Natural killer cell (primary cell): ENCODE data around the gene AGPAT3. TPM values are rescaled to one million over a fixed set of nuclear protein-coding genes. Genes with fewer than 3 reads are reported as not detected.
"Not testable (repeated sequence)": the region's sequence is repeated elsewhere in the genome, so short reads cannot be mapped to it uniquely, and the experiment has no call there.

Experiments used
- ATAC-seq, 3 donors: fragments of 150-1000 bp in 2 of 3; fragments of 200-7000 bp in 1 of 3; cut with Tn5 transposase; 1 replicate in 1 of 3; 2 replicates in 2 of 3; pipeline ENCODE4 v1.10.0; 2021; ENCODE audit warnings: mild to moderate bottlenecking in 2 of 3, moderate library complexity in 2 of 3
- DNase-seq, 2 donors: peaks; one replicate each; pipeline versions ENCODE4 v3.0.0 to v3.0.0-alpha.2; 2013 to 2021; ENCODE audit warnings: mixed read lengths in 1 of 2
- H3K27ac ChIP-seq: one replicate; pipeline ENCODE4 v1.5.1; 2013; ENCODE audit warnings: mild to moderate bottlenecking, low read length
- H3K27me3 ChIP-seq: one replicate; pipeline ENCODE4 v1.6.1; 2013; ENCODE audit warnings: low read length; ENCODE audit not compliant: control insufficient read depth, insufficient read depth
- H3K36me3 ChIP-seq: one replicate; pipeline ENCODE4 v1.6.1; 2013; ENCODE audit warnings: low read length; ENCODE audit not compliant: control insufficient read depth, insufficient read depth
- H3K4me1 ChIP-seq: one replicate; pipeline ENCODE4 v1.6.1; 2013; ENCODE audit warnings: low read length; ENCODE audit not compliant: control insufficient read depth, insufficient read depth
- H3K4me3 ChIP-seq: one replicate; pipeline ENCODE4 v1.5.1; 2013; ENCODE audit warnings: low read length
- H3K9me3 ChIP-seq: one replicate; pipeline ENCODE4 v1.6.1; 2013; ENCODE audit warnings: low read length; ENCODE audit not compliant: control insufficient read depth, insufficient read depth
- H3K27ac Mint-ChIP-seq, 2 donors: one replicate each; pipeline ENCODE4 v1.8.0; 2022; ENCODE audit warnings: mild to moderate bottlenecking in 2 of 2, mixed read lengths in 2 of 2, moderate library complexity in 1 of 2
- H3K27me3 Mint-ChIP-seq, 2 donors: one replicate each; pipeline ENCODE4 v1.8.0; 2022; ENCODE audit warnings: low read depth in 2 of 2, mixed read lengths in 2 of 2
- H3K36me3 Mint-ChIP-seq: one replicate; pipeline ENCODE4 v1.8.0; 2022; ENCODE audit warnings: mixed read lengths
- H3K4me1 Mint-ChIP-seq, 2 donors: one replicate each; pipeline ENCODE4 v1.8.0; 2022; ENCODE audit warnings: mixed read lengths in 2 of 2
- H3K4me3 Mint-ChIP-seq: one replicate; pipeline ENCODE4 v1.8.0; 2022; ENCODE audit warnings: mild to moderate bottlenecking, moderate library complexity, mixed read lengths
- H3K9me3 Mint-ChIP-seq, 2 donors: one replicate each; pipeline ENCODE4 v1.8.0; 2022; ENCODE audit warnings: mixed read lengths in 2 of 2
- CTCF ChIP-seq: fragments of 200-600 bp; IDR thresholded peaks from one replicate; pipeline ENCODE4 v1.8.0; 2022; ENCODE audit warnings: antibody characterized with exemption
- WGBS: methylation state at CpG from one replicate; pipeline ENCODE4 v1.1.7; 2013; ENCODE audit warnings: missing lambda C conversion rate; ENCODE audit not compliant: insufficient coverage; 5-methylcytosine and 5-hydroxymethylcytosine counted together
- intact Hi-C: fragments of 100-400 bp; cut with micrococcal nuclease; formaldehyde crosslinking; loops from one replicate; pipeline ENCODE4 v1.14.2; 2022
- total RNA-seq, 4 donors: library from RNA; stranded (reverse); fragments of 120-200 nt in 1 of 4; gene quantifications; one replicate each; pipeline versions ENCODE4 v1.2.3 to v1.2.4, GENCODE V29; 2013 to 2022

Gene AGPAT3
- total RNA-seq, 3 donors from 2014 or later (not counting 1 experiment from before 2014, with no cell fraction given): 39.5 to 45.7 (median 42.3) TPM

GRCh38 chr21:43894206-43894577 lies 29.2 kb downstream of the AGPAT3 start:
- no peak for TF ChIP-seq CTCF
- H3K27me3 Mint-ChIP-seq: no peaks in the 10 kb centered on the region
- Histone ChIP-seq H3K4me3 (no peak overlapping the region), H3K36me3 (no peaks in the 10 kb centered on the region), H3K9me3 (no peaks in the 10 kb centered on the region), H3K27ac (no peak overlapping the region), H3K27me3 (no peaks in the 10 kb centered on the region), H3K4me1 (peaks cover 14% of the 10 kb centered on the region)
- ATAC-seq (peak in 2 of 3 donors; percentile 21 to 24), DNase-seq (no peak)
- intact Hi-C loops: no loop called here
- no peaks in the 10 kb centered on the region for H3K36me3 Mint-ChIP-seq
- H3K27ac Mint-ChIP-seq: peak overlapping the region; percentile 3 to 19
- peaks cover 29 to 30% of the 10 kb centered on the region in 2 donors for H3K4me1 Mint-ChIP-seq
- H3K9me3 Mint-ChIP-seq: no peaks in the 10 kb centered on the region
- WGBS: 5% methylated on average over 2 of the region's 4 CpGs
- H3K4me3 Mint-ChIP-seq: peak overlapping the region; percentile 80

- Histone ChIP-seq H3K4me1 (peaks cover 14% of the 10 kb centered on the region), H3K36me3 (no peaks in the 10 kb centered on the region), H3K27ac (no peak overlapping the region), H3K27me3 (no peaks in the 10 kb centered on the region), H3K9me3 (no peaks in the 10 kb centered on the region), H3K4me3 (no peak overlapping the region)
- Mint-ChIP-seq H3K27me3 (no peaks in the 10 kb centered on the region), H3K9me3 (no peaks in the 10 kb centered on the region), H3K36me3 (no peaks in the 10 kb centered on the region), H3K4me3 (no peak overlapping the region), H3K27ac (no peak overlapping the region), H3K4me1 (peaks cover 26 to 32% of the 10 kb centered on the region in 2 donors)
- 96% methylated on average over 3 of the region's 4 CpGs for WGBS
- intact Hi-C loops: no loop called here
- TF ChIP-seq CTCF: no peak
- no peak for DNase-seq
- ATAC-seq: no peak
Measured at GRCh38 chr21:43895196-43895595, 30.2 kb downstream of the AGPAT3 start.

DNA sequence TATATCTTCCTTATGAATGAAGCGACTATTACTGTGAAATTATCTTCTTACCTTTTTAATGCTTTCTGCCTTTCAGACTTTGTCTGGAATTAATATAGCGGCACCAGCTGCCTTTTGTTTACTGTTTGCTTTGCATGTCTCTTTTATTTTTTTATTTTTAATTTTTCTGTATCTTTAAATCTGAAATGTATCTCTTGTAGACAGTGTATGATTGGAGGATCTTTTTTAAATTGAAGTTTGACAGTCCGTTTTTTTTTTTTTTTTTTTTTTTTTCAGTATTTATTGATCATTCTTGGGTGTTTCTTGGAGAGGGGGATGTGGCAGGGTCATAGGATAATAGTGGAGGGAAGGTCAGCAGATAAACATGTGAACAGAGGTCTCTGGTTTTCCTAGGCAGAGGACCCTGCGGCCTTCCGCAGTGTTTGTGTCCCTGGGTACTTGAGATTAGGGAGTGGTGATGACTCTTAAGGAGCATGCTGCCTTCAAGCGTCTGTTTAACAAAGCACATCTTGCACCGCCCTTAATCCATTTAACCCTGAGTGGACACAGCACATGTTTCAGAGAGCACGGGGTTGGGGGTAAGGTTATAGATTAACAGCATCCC lies 31.8 kb downstream of the AGPAT3 start:
- not testable (repeated sequence) for H3K27ac ChIP-seq, H3K27me3 ChIP-seq, H3K27ac Mint-ChIP-seq, H3K4me3 ChIP-seq, ATAC-seq, H3K27me3 Mint-ChIP-seq, H3K36me3 ChIP-seq, H3K36me3 Mint-ChIP-seq, DNase-seq, H3K9me3 ChIP-seq, H3K9me3 Mint-ChIP-seq, H3K4me3 Mint-ChIP-seq
- H3K4me1 Mint-ChIP-seq: peaks cover 32 to 45% of the 10 kb centered on the region in 2 donors
- intact Hi-C loops: loop anchor here (2.0 kb wide), 1 partner anchor 20 kb away; no protein-coding TSS in a partner anchor
- H3K4me1 ChIP-seq: peaks cover 14% of the 10 kb centered on the region
- 100% methylated on average over 1 of the region's 8 CpGs for WGBS

DNA sequence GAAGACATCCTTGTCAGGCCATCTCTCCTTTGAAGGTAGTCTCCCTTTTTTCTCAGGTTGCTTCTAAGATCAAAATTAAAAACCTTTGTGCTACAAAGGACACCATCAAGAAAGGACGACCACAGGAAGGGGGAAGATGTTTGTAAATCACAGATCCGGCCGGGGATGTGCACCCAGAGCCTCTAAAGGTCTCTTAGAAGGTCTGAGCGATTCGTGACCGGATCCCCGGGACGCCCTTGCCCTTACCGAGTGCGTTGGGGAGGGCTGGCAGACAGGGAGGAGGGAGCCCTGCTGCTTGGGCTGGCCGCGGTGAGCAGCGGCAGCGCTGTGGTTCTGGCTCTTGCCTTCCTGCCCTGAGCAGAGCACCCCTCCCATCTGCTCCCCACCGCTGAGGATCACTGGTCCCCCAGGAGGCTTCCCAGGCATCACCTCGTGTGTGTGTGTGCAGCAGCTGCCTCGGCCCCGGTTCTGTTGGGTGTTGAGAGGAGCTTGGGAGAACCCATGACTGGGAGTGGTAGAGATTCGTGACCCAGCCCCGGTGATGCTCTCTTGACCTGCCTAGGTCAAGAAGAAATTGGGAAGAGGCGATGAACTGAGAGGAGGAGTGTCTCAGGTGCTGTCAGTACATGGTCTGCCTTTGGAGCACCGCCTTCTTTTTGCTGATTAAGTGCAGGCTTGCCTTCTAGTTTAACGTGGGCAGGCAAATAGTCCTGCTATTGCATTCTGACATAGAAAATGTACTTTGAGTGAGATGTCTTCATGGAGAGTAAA lies 34.5 kb downstream of the AGPAT3 start:
- Histone ChIP-seq H3K36me3 (no peaks in the 10 kb centered on the region), H3K27ac (no peak overlapping the region), H3K9me3 (no peaks in the 10 kb centered on the region), H3K4me1 (no peaks in the 10 kb centered on the region), H3K4me3 (no peak overlapping the region), H3K27me3 (no peaks in the 10 kb centered on the region)
- no peaks in the 10 kb centered on the region for H3K36me3 Mint-ChIP-seq
- no peak overlapping the region for H3K27ac Mint-ChIP-seq
- ATAC-seq (no peak), DNase-seq (no peak)
- WGBS: 95% methylated on average over 23 of the region's 23 CpGs
- H3K4me1 Mint-ChIP-seq: peaks cover 20 to 32% of the 10 kb centered on the region in 2 donors
- H3K4me3 Mint-ChIP-seq: no peak overlapping the region
- no peaks in the 10 kb centered on the region for H3K27me3 Mint-ChIP-seq
- intact Hi-C loops: no loop called here
- TF ChIP-seq CTCF: no peak
- H3K9me3 Mint-ChIP-seq: no peaks in the 10 kb centered on the region
